H54 (cell line): ENCODE data around the gene KRT31.
"Not testable (repeated sequence)": the region's sequence is repeated elsewhere in the genome, so short reads cannot be mapped to it uniquely, and the experiment has no call there.

Experiments used
- DNase-seq: peaks from one replicate; pipeline ENCODE4 v3.0.0; 2011; ENCODE audit warnings: low spot score, mixed read lengths; ENCODE audit not compliant: insufficient read length
- FAIRE-seq: peaks from 3 replicates; lab custom pipeline; 2011; peaks lifted over from hg19 to GRCh38; lab: Jason Lieb, UNC
- POLR2A ChIP-seq: IDR thresholded peaks from 2 replicates; pipeline ENCODE4 v1.6.1; 2011; ENCODE audit warnings: low read depth, mild to moderate bottlenecking, low read length

Gene KRT31

GRCh38 chr17:41396996-41397660, at the start of gene KRT31:
TSS of gene KRT31 (minus strand) at chr17:41397608. CDS start at chr17:41397539, 69 bp downstream.
- FAIRE-seq (no peak), DNase-seq (no peak)
- no peak for TF ChIP-seq POLR2A

GRCh38 chr17:41446806-41447205, 49.4 kb upstream of the KRT31 start:
- no peak for FAIRE-seq
- TF ChIP-seq POLR2A, result no peak
- no peak for DNase-seq

GRCh38 chr17:41444640-41445039, 47.2 kb upstream of the KRT31 start:
- TF ChIP-seq POLR2A, result no peak
- DNase-seq, result no peak
- no peak for FAIRE-seq

GRCh38 chr17:41444186-41444585, 46.8 kb upstream of the KRT31 start:
- DNase-seq (no peak), FAIRE-seq (no peak)
- TF ChIP-seq POLR2A, result no peak

- DNase-seq, result no peak
- no peak for FAIRE-seq
- TF ChIP-seq POLR2A, result no peak
Measured at GRCh38 chr17:41442739-41443138, 45.3 kb upstream of the KRT31 start.

GRCh38 chr17:41440531-41441033, 43.2 kb upstream of the KRT31 start, which contains the start of gene KRT38:
TSS of gene KRT38 (minus strand) at chr17:41440983. CDS start at chr17:41440921, 62 bp downstream.
- no peak for TF ChIP-seq POLR2A
- no peak for DNase-seq
- no peak for FAIRE-seq

- FAIRE-seq, result no peak
- no peak for DNase-seq
- no peak for TF ChIP-seq POLR2A
Measured at GRCh38 chr17:41439375-41439774, 42.0 kb upstream of the KRT31 start.

GRCh38 chr17:41437769-41438168, 40.4 kb upstream of the KRT31 start:
- FAIRE-seq, result no peak
- TF ChIP-seq POLR2A, result no peak
- DNase-seq, result no peak

GRCh38 chr17:41437254-41437653, 39.8 kb upstream of the KRT31 start:
- no peak for DNase-seq
- no peak for TF ChIP-seq POLR2A
- no peak for FAIRE-seq

- FAIRE-seq (no peak), DNase-seq (no peak)
- no peak for TF ChIP-seq POLR2A
Measured at GRCh38 chr17:41434415-41434814, 37.0 kb upstream of the KRT31 start.

- FAIRE-seq, result no peak
- no peak for DNase-seq
- TF ChIP-seq POLR2A, result no peak
Measured at GRCh38 chr17:41434005-41434404, 36.6 kb upstream of the KRT31 start.

- no peak for TF ChIP-seq POLR2A
- DNase-seq, result no peak
- no peak for FAIRE-seq
Measured at GRCh38 chr17:41433586-41433985, 36.2 kb upstream of the KRT31 start.

- not testable (repeated sequence) for FAIRE-seq, DNase-seq
Measured at GRCh38 chr17:41430376-41430775, 33.0 kb upstream of the KRT31 start.

GRCh38 chr17:41429667-41430066, 32.3 kb upstream of the KRT31 start:
- no peak for TF ChIP-seq POLR2A
- FAIRE-seq (no peak), DNase-seq (no peak)

- DNase-seq (no peak), FAIRE-seq (no peak)
- no peak for TF ChIP-seq POLR2A
Measured at GRCh38 chr17:41428591-41429291, 31.3 kb upstream of the KRT31 start.
